HepG2 (cell line): ENCODE results near the gene CD276. TPM values are rescaled to one million over a fixed set of nuclear protein-coding genes. Genes with fewer than 3 reads are reported as not detected.

Experiments
- ATAC-seq: fragments of 200-7000 bp; cut with Tn5 transposase; 3 replicates; pipeline ENCODE4 v1.9.1; 2020; ENCODE audit warnings: mild to moderate bottlenecking, moderate library complexity
- BruUV-seq: library from RNA; stranded (reverse); fragments of 400-500 nt; replicated peaks from 2 replicates; lab custom pipeline; 2021; lab: Mats Ljungman, UMichigan
- CTCF ChIA-PET: fragments of 300-600 bp; formaldehyde crosslinking; extraction: SDS; loops from one replicate; lab custom pipeline; 2021; ENCODE audit warnings: low total read pairs, inconsistent platforms, low intra/inter-chr PET ratio; lab: Yijun Ruan, JAX
- POLR2A ChIA-PET: fragments of 350-600 bp; sonication (Branson Sonifier 250); formaldehyde crosslinking; loops from one replicate; lab custom pipeline; 2020; ENCODE audit warnings: antibody characterized with exemption, inconsistent platforms; lab: Yijun Ruan, JAX
- DNase-seq: peaks from one replicate; pipeline ENCODE4 v3.0.0-alpha.2; 2015; ENCODE audit warnings: low spot score
- FAIRE-seq: peaks from 3 replicates; lab custom pipeline; 2011; peaks lifted over from hg19 to GRCh38; lab: Jason Lieb, UNC
- H2AFZ ChIP-seq: one replicate; pipeline ENCODE4 v1.6.1; 2011; ENCODE audit warnings: low read length, inconsistent platforms
- H3K27ac ChIP-seq: fragments of 300-600 bp; 3 replicates; pipeline ENCODE4 v1.8.0; 2011; ENCODE audit warnings: mixed run types, mild to moderate bottlenecking, mixed read lengths, low read length, inconsistent platforms; ENCODE audit not compliant: insufficient read depth; ENCODE audit errors: extremely low read length
- H3K27me3 ChIP-seq, 2 experiments: fragments of 200-600 bp in 1 of 2; 2 replicates in 1 of 2; 3 replicates in 1 of 2; pipeline versions ENCODE4 v1.6.0 to v1.8.0; 2011; ENCODE audit warnings: low read length in 2 of 2, mild to moderate bottlenecking in 2 of 2, moderate library complexity in 2 of 2, inconsistent platforms in 1 of 2; ENCODE audit not compliant: insufficient read depth in 2 of 2, control insufficient read depth in 1 of 2
- H3K36me3 ChIP-seq, 2 experiments: fragments of 200-600 bp in 1 of 2; replicated peaks in 1 of 2; 2 replicates in 1 of 2; 3 replicates in 1 of 2; pipeline versions ENCODE4 v1.5.1 to v1.8.0; 2011; ENCODE audit warnings: low read length in 2 of 2, inconsistent platforms in 1 of 2; ENCODE audit not compliant: insufficient read depth in 2 of 2, control insufficient read depth in 1 of 2
- H3K4me1 ChIP-seq: 2 replicates; pipeline ENCODE4 v1.5.1; 2012; ENCODE audit warnings: low read length, inconsistent platforms; ENCODE audit not compliant: insufficient read depth
- H3K4me2 ChIP-seq: 2 replicates; pipeline ENCODE4 v1.6.0; 2011; ENCODE audit warnings: low read depth, low read length, inconsistent platforms
- H3K4me3 ChIP-seq, 3 experiments: fragments of 200-600 bp in 1 of 3; sonication (generic), shearing (Covaris generic) in 1 of 3; replicated peaks in 1 of 3; 2 replicates each; pipeline ENCODE4 v1.5.1; 2011 to 2016; ENCODE audit warnings: low read length in 3 of 3, inconsistent platforms in 2 of 3, low read depth in 2 of 3, mild to moderate bottlenecking in 2 of 3, control low read depth in 1 of 3, mixed read lengths in 1 of 3; ENCODE audit not compliant: insufficient read depth in 1 of 3
- H3K79me2 ChIP-seq: one replicate; pipeline ENCODE4 v1.6.1; 2011; ENCODE audit warnings: low read length, inconsistent platforms; ENCODE audit not compliant: insufficient read depth
- H3K9ac ChIP-seq: 2 replicates; pipeline ENCODE4 v1.6.0; 2011; ENCODE audit warnings: mild to moderate bottlenecking, low read depth, low read length, inconsistent platforms; ENCODE audit not compliant: insufficient read depth
- H3K9me3 ChIP-seq: 2 replicates; pipeline ENCODE4 v1.5.1; 2012; ENCODE audit warnings: mild to moderate bottlenecking, low read length
- H4K20me1 ChIP-seq: 2 replicates; pipeline ENCODE4 v1.6.0; 2011; ENCODE audit warnings: inconsistent platforms, mild to moderate bottlenecking, low read length, moderate library complexity; ENCODE audit not compliant: insufficient read depth
- PHF20 ChIP-seq: sonication (generic); formaldehyde crosslinking; IDR thresholded peaks from 2 replicates; pipeline ENCODE4 v1.5.0; 2020; ENCODE audit warnings: mild to moderate bottlenecking, missing genetic modification reagents
- REPIN1 ChIP-seq: sonication (generic); formaldehyde crosslinking; IDR thresholded peaks from 2 replicates; pipeline ENCODE4 v1.8.0; 2022; ENCODE audit warnings: missing genetic modification reagents, low read depth, mild to moderate bottlenecking, borderline replicate concordance
- TOPORS ChIP-seq: sonication (generic); formaldehyde crosslinking; IDR thresholded peaks from 2 replicates; pipeline ENCODE4 v1.8.0; 2023; ENCODE audit warnings: mild to moderate bottlenecking, missing genetic modification reagents
- ZBTB39 ChIP-seq: sonication (generic); formaldehyde crosslinking; IDR thresholded peaks from 2 replicates; pipeline ENCODE4 v1.5.0; 2020; ENCODE audit warnings: missing genetic modification reagents
- WGBS: methylation state at CpG from one replicate; pipeline ENCODE4 v1.1.6; 2017; ENCODE audit warnings: low lambda C conversion rate; 5-methylcytosine and 5-hydroxymethylcytosine counted together
- in situ Hi-C: cut with HindIII; loops from 2 replicates; pipeline ENCODE4 v1.10.0; 2017; ENCODE audit warnings: low pct_unique_long_range_greater_than_20kb; ENCODE audit not compliant: extremely low pct_ligation_motif_present
- intact Hi-C: fragments of 100-400 bp; cut with micrococcal nuclease; formaldehyde crosslinking; loops from one replicate; pipeline ENCODE4 v1.10.0; 2022; ENCODE audit not compliant: unreplicated experiment
- polyA plus RNA-seq, 8 experiments: library from polyadenylated mRNA; depleted of rRNA in 3 of 8; stranded (reverse) in 7 of 8; unstranded in 1 of 8; fragments of >200 nt; fragmentation: Illumina TruSeq in 4 of 8; extraction: Trizol in 4 of 8; gene quantifications; 2 replicates each; pipeline versions ENCODE4 v1.2.1 to v1.2.3, GENCODE V29; 2011 to 2016; ENCODE audit warnings: low read depth in 4 of 8, missing spikeins in 1 of 8, mixed read lengths in 1 of 8; ENCODE audit not compliant: insufficient read depth in 1 of 8
- total RNA-seq, 5 experiments: library from RNA; depleted of rRNA; stranded (reverse); fragments of >200 nt; fragmentation: Illumina TruSeq; extraction: Trizol; gene quantifications; 2 replicates each; pipeline ENCODE4 v1.2.3, GENCODE V29; 2016; ENCODE audit warnings: low read depth in 1 of 5
- TF ChIP-seq, protein P1 (sequence below): sonication (generic); formaldehyde crosslinking; IDR thresholded peaks from 2 replicates; pipeline ENCODE4 v1.9.0; 2021; ENCODE audit warnings: missing genetic modification reagents, mild to moderate bottlenecking, borderline replicate concordance

CD276 gene
- total and polyA plus RNA-seq, 2 of the 13 experiments (the other 11 are each of a cell fraction or from before 2014, with no cell fraction given), result 24.6 to 55.2 TPM

DNA sequence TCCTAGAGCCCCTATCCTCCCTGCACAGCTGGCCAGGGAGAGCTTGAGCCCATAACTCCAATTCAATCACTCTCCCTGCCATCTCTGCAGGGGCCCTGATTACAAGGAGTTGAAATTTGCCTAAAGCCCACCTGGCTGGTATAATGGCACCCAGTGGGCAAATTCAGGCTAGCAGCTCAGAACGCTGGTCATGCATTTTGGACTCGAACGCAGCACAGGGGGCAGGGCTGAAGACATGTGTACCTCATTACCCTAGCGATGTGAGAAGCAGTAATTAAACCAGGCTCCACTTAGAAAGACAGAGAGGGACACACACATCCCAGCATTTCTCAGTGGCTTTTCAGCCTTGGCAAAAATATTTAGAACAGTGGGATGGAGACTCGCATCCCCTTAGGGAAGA lies 65.8 kb downstream of the CD276 start (continued):
- no peak for TF ChIP-seq ZBTB39 (CRISPR knock-in tag)

- Histone ChIP-seq H3K4me3 (no peak overlapping the region), H2AFZ (no peak overlapping the region), H3K27ac (no peak overlapping the region), H4K20me1 (peaks cover under 1% of the 10 kb centered on the region; the same call in 1 of the 2 replicates), H3K9me3 (no peaks in the 10 kb centered on the region), H3K79me2 (no peaks in the 10 kb centered on the region), H3K9ac (no peak overlapping the region)
- intact Hi-C loops (no loop called here), in situ Hi-C loops (no loop called here)
- FAIRE-seq, result no peak
- no TSS peak for BruUV-seq
- no peak for ATAC-seq
- CTCF ChIA-PET, result no interaction called here
- DNase-seq, result no peak
- TF ChIP-seq, protein P1, sequence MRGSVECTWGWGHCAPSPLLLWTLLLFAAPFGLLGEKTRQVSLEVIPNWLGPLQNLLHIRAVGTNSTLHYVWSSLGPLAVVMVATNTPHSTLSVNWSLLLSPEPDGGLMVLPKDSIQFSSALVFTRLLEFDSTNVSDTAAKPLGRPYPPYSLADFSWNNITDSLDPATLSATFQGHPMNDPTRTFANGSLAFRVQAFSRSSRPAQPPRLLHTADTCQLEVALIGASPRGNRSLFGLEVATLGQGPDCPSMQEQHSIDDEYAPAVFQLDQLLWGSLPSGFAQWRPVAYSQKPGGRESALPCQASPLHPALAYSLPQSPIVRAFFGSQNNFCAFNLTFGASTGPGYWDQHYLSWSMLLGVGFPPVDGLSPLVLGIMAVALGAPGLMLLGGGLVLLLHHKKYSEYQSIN (CRISPR knock-in tag), result no peak
- TF ChIP-seq TOPORS (CRISPR knock-in tag) (no peak), PHF20 (CRISPR knock-in tag) (no peak), REPIN1 (CRISPR knock-in tag) (no peak)
- TF ChIP-seq, all 625 proteins: peak for 0
- Histone ChIP-seq H3K4me2 (no peak overlapping the region), H3K36me3 (no peaks in the 10 kb centered on the region), H3K27me3 (peaks cover 10 to 51% of the 10 kb centered on the region in 2 experiments; a peak in 4 of 5 replicates), H3K4me1 (no peaks in the 10 kb centered on the region)
- 44% methylated on average over 3 of the region's 4 CpGs for WGBS
- POLR2A ChIA-PET, result no interaction called here
These were observed 66.3 kb downstream of the CD276 start for GRCh38 chr15:73750438-73750837.
